B cell (primary cell): ENCODE results near the gene NEK8.

Experiments
- CTCF ChIP-seq: fragments of 200-600 bp; IDR thresholded peaks from one replicate; pipeline ENCODE4 v1.8.0; 2022; ENCODE audit warnings: antibody characterized with exemption, mild to moderate bottlenecking
- EZH2 ChIP-seq: IDR thresholded peaks from 2 replicates; pipeline ENCODE4 v1.6.1; 2012; ENCODE audit warnings: borderline replicate concordance, low read depth, mild to moderate bottlenecking, moderate library complexity, low read length; ENCODE audit not compliant: insufficient read depth, poor library complexity, severe bottlenecking

- TF ChIP-seq CTCF (no peak), EZH2 (no peak)
These were observed 10.2 kb downstream of the NEK8 start for GRCh38 chr17:28738680-28739384.
